C4-2B (cell line): ENCODE data around the gene NASP.

ENCODE experiments used
- H3K27ac ChIP-seq: fragments of 450-650 bp; 2 replicates; pipeline ENCODE4 v1.5.1; 2017
- ZFX ChIP-seq: fragments of 450-650 bp; IDR thresholded peaks from 2 replicates; pipeline ENCODE4 v1.6.1; 2017
- TF ChIP-seq, protein P1 (sequence below): fragments of 450-650 bp; conservative IDR thresholded peaks from 2 replicates; pipeline ENCODE4 v1.5.1; 2017; ENCODE audit warnings: mild to moderate bottlenecking

NASP gene

DNA sequence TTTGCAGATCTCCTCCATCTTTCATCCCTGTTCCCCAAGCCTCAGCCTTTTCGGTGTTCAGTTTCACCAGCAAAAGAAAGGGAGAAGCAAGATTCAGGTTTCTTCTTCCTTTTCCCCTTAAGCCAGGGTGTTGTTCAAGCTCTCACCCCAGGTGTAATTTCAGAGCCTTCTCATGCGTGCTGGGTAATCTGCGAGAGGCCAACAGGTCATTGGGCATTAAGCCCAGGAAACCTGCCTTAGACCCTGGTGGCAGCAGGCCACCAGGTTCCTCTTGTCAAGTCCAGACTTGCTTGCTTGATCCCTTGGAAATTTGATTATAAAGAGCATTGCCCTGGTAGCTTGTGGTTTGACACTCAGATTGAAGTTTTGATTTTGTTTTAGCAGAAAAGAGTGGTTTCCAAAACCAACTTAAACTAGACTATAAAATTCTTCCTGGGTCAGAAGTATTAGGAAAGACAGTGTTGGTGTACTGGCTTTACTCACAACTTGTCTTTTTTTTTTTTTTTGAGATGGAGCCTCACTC, 26.4 kb upstream of the NASP start:
- TF ChIP-seq, protein P1, sequence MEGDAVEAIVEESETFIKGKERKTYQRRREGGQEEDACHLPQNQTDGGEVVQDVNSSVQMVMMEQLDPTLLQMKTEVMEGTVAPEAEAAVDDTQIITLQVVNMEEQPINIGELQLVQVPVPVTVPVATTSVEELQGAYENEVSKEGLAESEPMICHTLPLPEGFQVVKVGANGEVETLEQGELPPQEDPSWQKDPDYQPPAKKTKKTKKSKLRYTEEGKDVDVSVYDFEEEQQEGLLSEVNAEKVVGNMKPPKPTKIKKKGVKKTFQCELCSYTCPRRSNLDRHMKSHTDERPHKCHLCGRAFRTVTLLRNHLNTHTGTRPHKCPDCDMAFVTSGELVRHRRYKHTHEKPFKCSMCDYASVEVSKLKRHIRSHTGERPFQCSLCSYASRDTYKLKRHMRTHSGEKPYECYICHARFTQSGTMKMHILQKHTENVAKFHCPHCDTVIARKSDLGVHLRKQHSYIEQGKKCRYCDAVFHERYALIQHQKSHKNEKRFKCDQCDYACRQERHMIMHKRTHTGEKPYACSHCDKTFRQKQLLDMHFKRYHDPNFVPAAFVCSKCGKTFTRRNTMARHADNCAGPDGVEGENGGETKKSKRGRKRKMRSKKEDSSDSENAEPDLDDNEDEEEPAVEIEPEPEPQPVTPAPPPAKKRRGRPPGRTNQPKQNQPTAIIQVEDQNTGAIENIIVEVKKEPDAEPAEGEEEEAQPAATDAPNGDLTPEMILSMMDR = no peak
- no peak for TF ChIP-seq ZFX
- peak overlapping the region; percentile 40 for H3K27ac ChIP-seq

DNA sequence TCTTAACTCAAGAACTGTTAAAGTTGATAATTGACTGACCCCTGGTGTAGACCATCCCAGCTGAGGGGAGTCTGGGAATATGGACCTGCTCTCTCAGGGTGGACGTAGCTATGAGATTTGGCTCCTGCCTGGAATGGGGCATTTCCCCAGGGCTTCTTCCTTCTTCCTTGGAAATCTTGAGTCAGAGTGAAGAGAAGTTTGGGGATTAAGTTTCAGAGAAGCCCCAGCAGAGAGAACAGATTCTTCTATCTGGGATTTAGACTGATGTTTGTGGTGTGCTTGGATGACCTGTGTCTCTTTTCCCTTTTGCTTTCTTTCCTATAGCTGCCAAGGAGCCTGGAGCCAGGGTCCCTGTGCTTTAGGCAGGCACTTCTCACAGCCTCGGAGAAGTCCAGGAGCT, 20.0 kb upstream of the NASP start:
- no peak overlapping the region for H3K27ac ChIP-seq

DNA sequence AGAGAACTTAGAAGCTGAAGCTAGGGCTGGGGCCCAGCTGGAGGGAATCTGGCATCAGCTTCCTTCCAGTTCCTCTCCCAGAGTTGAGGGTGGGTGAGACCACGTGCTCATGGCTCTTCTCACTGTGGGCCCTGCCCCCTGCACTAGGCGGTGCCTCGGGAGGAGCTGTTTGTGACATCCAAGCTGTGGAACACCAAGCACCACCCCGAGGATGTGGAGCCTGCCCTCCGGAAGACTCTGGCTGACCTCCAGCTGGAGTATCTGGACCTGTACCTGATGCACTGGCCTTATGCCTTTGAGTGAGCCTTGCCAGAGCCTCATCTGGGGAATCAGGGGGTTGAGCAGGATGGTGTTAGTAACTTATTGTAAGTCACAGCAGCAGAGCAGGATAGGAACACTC, 17.1 kb upstream of the NASP start:
- peak overlapping the region; percentile 79 for H3K27ac ChIP-seq
- TF ChIP-seq ZFX = no peak
- TF ChIP-seq, protein P1 = no peak

More for the DNA sequence above, 20.0 kb upstream of the NASP start:
- TF ChIP-seq, protein P1 = no peak
- no peak for TF ChIP-seq ZFX

DNA sequence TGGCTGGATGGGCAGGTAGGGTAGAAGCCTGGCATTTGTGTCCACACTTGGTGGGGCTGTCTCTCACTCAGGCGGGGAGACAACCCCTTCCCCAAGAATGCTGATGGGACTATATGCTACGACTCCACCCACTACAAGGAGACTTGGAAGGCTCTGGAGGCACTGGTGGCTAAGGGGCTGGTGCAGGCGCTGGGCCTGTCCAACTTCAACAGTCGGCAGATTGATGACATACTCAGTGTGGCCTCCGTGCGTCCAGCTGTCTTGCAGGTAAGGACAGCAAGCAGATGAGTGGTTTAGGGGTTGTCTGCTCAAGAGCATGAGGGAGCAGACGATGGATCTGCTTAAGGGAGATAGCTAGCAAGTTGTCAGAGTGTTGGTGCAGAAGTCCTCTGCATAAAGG, 15.9 kb upstream of the NASP start:
- TF ChIP-seq ZFX = no peak
- TF ChIP-seq, protein P1 = no peak
- peak overlapping the region; percentile 79 for H3K27ac ChIP-seq

DNA sequence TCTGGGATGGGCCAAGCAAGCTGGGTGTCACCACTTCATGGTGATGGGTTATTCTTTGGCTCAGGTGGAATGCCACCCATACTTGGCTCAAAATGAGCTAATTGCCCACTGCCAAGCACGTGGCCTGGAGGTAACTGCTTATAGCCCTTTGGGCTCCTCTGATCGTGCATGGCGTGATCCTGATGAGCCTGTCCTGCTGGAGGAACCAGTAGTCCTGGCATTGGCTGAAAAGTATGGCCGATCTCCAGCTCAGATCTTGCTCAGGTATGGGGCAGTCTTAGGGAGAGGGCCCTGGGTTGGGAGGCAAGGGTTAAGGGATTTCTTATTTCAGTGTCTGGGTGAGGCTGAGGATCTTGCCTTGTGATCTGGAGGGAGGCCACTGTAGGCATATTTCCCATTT, 15.4 kb upstream of the NASP start:
- H3K27ac ChIP-seq = peak overlapping the region; percentile 79
- TF ChIP-seq, protein P1 = no peak
- TF ChIP-seq ZFX = no peak

DNA sequence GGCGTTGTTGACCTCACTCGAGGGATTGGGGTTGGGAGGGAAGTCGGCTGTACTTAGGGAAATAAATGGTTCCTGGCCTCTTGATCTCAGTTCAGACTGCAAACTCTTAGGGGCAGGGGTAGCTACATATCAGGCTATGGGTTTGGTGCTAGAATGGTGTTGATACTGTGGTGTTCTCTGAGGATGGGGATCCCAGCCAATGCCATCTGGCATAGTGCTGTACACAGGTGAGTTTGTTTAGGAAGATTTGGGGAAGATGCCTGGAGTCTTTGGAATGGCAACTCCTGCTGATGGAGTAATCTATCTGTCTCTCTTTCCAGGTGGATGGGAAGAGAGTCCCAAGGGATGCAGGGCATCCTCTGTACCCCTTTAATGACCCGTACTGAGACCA, 14.3 kb upstream of the NASP start:
- no peak for TF ChIP-seq ZFX
- TF ChIP-seq, protein P1 = no peak
- peak overlapping the region; percentile 79 for H3K27ac ChIP-seq

DNA sequence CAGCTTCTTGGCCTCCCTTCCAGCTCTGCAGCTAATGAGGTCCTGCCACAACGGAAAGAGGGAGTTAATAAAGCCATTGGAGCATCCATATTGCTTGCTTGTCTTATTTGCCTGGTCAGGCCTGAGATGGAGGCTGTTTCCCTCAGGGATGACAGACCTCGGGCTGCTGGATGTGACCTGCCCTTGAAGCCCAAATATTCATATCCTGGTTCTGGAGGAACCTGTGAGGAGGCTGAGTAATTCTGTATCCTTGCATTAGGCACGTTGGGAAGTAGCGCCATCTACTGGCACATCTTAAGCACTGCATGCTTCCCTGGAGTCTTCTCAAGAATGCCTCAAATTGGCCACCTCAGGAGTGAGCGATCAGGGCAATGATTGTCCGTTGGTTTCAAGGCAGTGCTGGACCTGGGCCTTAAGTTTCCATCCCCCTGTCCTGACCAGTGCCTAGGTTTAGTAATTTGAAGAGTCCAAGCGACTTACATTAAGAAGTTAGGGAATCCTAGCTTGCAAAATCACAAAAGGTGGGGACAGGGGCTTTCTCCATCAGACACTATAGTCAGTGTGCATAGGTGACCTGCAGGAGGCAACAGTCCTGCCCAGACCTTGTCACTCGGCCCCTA, 13.8 kb upstream of the NASP start:
- TF ChIP-seq ZFX = no peak
- TF ChIP-seq, protein P1 = peak; percentile 99

More for the DNA sequence above, 13.8 kb upstream of the NASP start:
- peak overlapping the region; percentile 79 for H3K27ac ChIP-seq
